ENCODE data around the gene MACROH2A1.

DNA sequence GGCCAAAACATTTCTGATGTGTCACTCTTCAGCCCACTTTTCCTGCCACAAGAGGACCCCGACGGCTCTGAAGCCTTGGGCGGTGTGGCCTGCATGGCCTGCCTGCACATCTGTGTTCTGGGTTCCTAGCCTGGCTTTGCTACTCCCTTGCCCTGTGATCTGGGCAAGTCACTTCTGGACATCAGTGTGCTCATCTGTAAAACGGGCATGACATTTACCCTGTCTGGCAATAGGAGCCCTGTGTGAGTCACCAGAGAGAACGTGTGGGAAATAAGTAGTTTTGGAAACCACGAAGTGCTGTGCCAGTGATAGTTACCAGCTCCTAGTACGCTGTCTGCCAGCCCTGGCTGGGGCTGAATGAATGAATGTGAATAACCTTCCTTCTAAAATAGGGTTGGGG lies 90.8 kb downstream of the MACROH2A1 start:
- TF ChIP-seq POLR2A (IDR thresholded peaks at IDR 0.05) (no peak), POLR2AphosphoS5 (IDR thresholded peaks at IDR 0.05) (no peak), EP300 (IDR thresholded peaks at IDR 0.05) (no peak)
- TF ChIP-seq, protein P1, sequence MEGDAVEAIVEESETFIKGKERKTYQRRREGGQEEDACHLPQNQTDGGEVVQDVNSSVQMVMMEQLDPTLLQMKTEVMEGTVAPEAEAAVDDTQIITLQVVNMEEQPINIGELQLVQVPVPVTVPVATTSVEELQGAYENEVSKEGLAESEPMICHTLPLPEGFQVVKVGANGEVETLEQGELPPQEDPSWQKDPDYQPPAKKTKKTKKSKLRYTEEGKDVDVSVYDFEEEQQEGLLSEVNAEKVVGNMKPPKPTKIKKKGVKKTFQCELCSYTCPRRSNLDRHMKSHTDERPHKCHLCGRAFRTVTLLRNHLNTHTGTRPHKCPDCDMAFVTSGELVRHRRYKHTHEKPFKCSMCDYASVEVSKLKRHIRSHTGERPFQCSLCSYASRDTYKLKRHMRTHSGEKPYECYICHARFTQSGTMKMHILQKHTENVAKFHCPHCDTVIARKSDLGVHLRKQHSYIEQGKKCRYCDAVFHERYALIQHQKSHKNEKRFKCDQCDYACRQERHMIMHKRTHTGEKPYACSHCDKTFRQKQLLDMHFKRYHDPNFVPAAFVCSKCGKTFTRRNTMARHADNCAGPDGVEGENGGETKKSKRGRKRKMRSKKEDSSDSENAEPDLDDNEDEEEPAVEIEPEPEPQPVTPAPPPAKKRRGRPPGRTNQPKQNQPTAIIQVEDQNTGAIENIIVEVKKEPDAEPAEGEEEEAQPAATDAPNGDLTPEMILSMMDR (IDR thresholded peaks at IDR 0.05), result no peak
